Brain microvascular endothelial cell (primary cell): ENCODE measurements around the gene USP32.
A peak's percentile ranks its signal among the peaks of the same experiment; 100 is the strongest.

Experiments
- DNase-seq: peaks from one replicate; pipeline ENCODE4 v3.0.0-alpha.2; 2020
- H3K27ac ChIP-seq: fragments of 250-450 bp; sonication (Bioruptor Pico); 2 replicates; pipeline ENCODE4 v1.5.1; 2020; ENCODE audit warnings: mild to moderate bottlenecking, moderate library complexity
- H3K27me3 ChIP-seq: fragments of 250-450 bp; sonication (Bioruptor Pico); replicated peaks from 2 replicates; pipeline ENCODE4 v1.5.1; 2020; ENCODE audit warnings: mild to moderate bottlenecking
- H3K36me3 ChIP-seq: fragments of 250-450 bp; sonication (Bioruptor Pico); replicated peaks from 2 replicates; pipeline ENCODE4 v1.5.1; 2020; ENCODE audit warnings: mild to moderate bottlenecking
- H3K4me3 ChIP-seq: 2 replicates; pipeline ENCODE4 v1.5.1; 2011; ENCODE audit warnings: low read depth, mild to moderate bottlenecking, control low read depth, low read length, moderate library complexity
- CTCF ChIP-seq: IDR thresholded peaks from 2 replicates; pipeline ENCODE4 v1.5.1; 2011; ENCODE audit warnings: low read depth, mild to moderate bottlenecking, moderate library complexity, low read length, control low read depth, inconsistent platforms; ENCODE audit errors: missing control alignments
- in situ Hi-C: cut with HindIII; loops from 2 replicates; pipeline ENCODE4 v1.10.0; 2017; ENCODE audit warnings: low sequenced_read_pairs, low pct_ligation_motif_present

Gene USP32

GRCh38 chr17:60154616-60155426, 237.1 kb downstream of the USP32 start:
- Histone ChIP-seq H3K27ac (no peak overlapping the region), H3K36me3 (no peaks in the 10 kb centered on the region), H3K4me3 (no peak overlapping the region), H3K27me3 (peaks cover 24% of the 10 kb centered on the region)
- in situ Hi-C loops = no loop called here
- TF ChIP-seq CTCF = no peak
- peak; percentile 58 for DNase-seq

GRCh38 chr17:60153606-60154390, 238.1 kb downstream of the USP32 start:
- in situ Hi-C loops = no loop called here
- H3K36me3 ChIP-seq = no peaks in the 10 kb centered on the region
- no peak for TF ChIP-seq CTCF
- no peak overlapping the region for H3K4me3 ChIP-seq
- peaks cover 33% of the 10 kb centered on the region for H3K27me3 ChIP-seq
- DNase-seq = no peak
- H3K27ac ChIP-seq = no peak overlapping the region

GRCh38 chr17:60151355-60151754, 240.6 kb downstream of the USP32 start:
- Histone ChIP-seq H3K36me3 (no peaks in the 10 kb centered on the region), H3K4me3 (no peak overlapping the region), H3K27me3 (peaks cover 35% of the 10 kb centered on the region), H3K27ac (no peak overlapping the region)
- no peak for DNase-seq
- in situ Hi-C loops = no loop called here
- no peak for TF ChIP-seq CTCF

- Histone ChIP-seq H3K36me3 (no peaks in the 10 kb centered on the region), H3K27ac (no peak within 1 kb of the TSS), H3K27me3 (peaks cover 44% of the 10 kb centered on the region), H3K4me3 (no peak within 1 kb of the TSS)
- no peak for DNase-seq
- in situ Hi-C loops = no loop called here
- no peak for TF ChIP-seq CTCF
These were observed 242.0 kb downstream of the USP32 start, which contains the start of gene CA4 for GRCh38 chr17:60149691-60150582. Gene CA4 (plus strand): TSS chr17:60149973. CDS start chr17:60150035, 62 bp downstream.

GRCh38 chr17:60148373-60148772, 243.6 kb downstream of the USP32 start:
- no peak for DNase-seq
- Histone ChIP-seq H3K36me3 (no peaks in the 10 kb centered on the region), H3K27me3 (peaks cover 40% of the 10 kb centered on the region), H3K4me3 (no peak overlapping the region), H3K27ac (no peak overlapping the region)
- no peak for TF ChIP-seq CTCF
- in situ Hi-C loops = no loop called here
